HG02840 (cell line): ENCODE data around the gene FKBP14.

ENCODE experiments used
- ATAC-seq: cut with Tn5 transposase; IDR thresholded peaks from one replicate; pipeline ENCODE4 v1.9.1; 2021; ENCODE audit warnings: mild to moderate bottlenecking, moderate library complexity, moderate number of reproducible peaks; ENCODE audit not compliant: unreplicated experiment, low FRiP score

FKBP14 gene

GRCh38 chr7:29995652-29996051 lies 30.9 kb downstream of the FKBP14 start:
- ATAC-seq = no peak

GRCh38 chr7:29993140-29993539 lies 33.4 kb downstream of the FKBP14 start:
- no peak for ATAC-seq

GRCh38 chr7:29991937-29992336 lies 34.6 kb downstream of the FKBP14 start:
- ATAC-seq = no peak

GRCh38 chr7:29990931-29991330 lies 35.6 kb downstream of the FKBP14 start:
- no peak for ATAC-seq

GRCh38 chr7:29989257-29989995 lies 37.1 kb downstream of the FKBP14 start, which contains the start of gene SCRN1:
TSS of gene SCRN1 (minus strand) at chr7:29989801. CDS start at chr7:29969067, 20,734 bp downstream.
- ATAC-seq = peak; percentile 32

- peak; percentile 35 for ATAC-seq
Observed at GRCh38 chr7:29988424-29989256, 37.9 kb downstream of the FKBP14 start.

GRCh38 chr7:29987811-29988317 lies 38.6 kb downstream of the FKBP14 start:
- no peak for ATAC-seq

GRCh38 chr7:29987083-29987482 lies 39.4 kb downstream of the FKBP14 start:
- no peak for ATAC-seq

GRCh38 chr7:29980151-29980550 lies 46.4 kb downstream of the FKBP14 start:
- ATAC-seq = no peak

- ATAC-seq = no peak
Observed at GRCh38 chr7:29977886-29978651, 48.4 kb downstream of the FKBP14 start.

- no peak for ATAC-seq
Observed at GRCh38 chr7:29976673-29977415, 49.7 kb downstream of the FKBP14 start.

GRCh38 chr7:29976266-29976665 lies 50.2 kb downstream of the FKBP14 start:
- ATAC-seq = no peak

- ATAC-seq = no peak
Observed at GRCh38 chr7:29975561-29975960, 50.9 kb downstream of the FKBP14 start.

GRCh38 chr7:29974286-29974685 lies 52.2 kb downstream of the FKBP14 start:
- no peak for ATAC-seq

- ATAC-seq = no peak
Observed at GRCh38 chr7:29972315-29972669, 54.2 kb downstream of the FKBP14 start.

- no peak for ATAC-seq
Observed at GRCh38 chr7:29971566-29972314, 54.8 kb downstream of the FKBP14 start.

GRCh38 chr7:29970158-29970557 lies 56.3 kb downstream of the FKBP14 start:
- no peak for ATAC-seq

- ATAC-seq = no peak
Observed at GRCh38 chr7:29969738-29970137, 56.8 kb downstream of the FKBP14 start.

GRCh38 chr7:29968683-29969395 lies 57.7 kb downstream of the FKBP14 start:
- ATAC-seq = no peak
